Natural killer cell (primary cell): ENCODE measurements around the gene MAD2L2. TPM values are rescaled to one million over a fixed set of nuclear protein-coding genes. Genes with fewer than 3 reads are reported as not detected.

Experiments used
- ATAC-seq, 3 donors: fragments of 150-1000 bp in 2 of 3; fragments of 200-7000 bp in 1 of 3; cut with Tn5 transposase; 1 replicate in 1 of 3; 2 replicates in 2 of 3; pipeline ENCODE4 v1.10.0; 2021; ENCODE audit warnings: mild to moderate bottlenecking in 2 of 3, moderate library complexity in 2 of 3
- DNase-seq, 2 donors: peaks; one replicate each; pipeline versions ENCODE4 v3.0.0 to v3.0.0-alpha.2; 2013 to 2021; ENCODE audit warnings: mixed read lengths in 1 of 2
- H3K27ac ChIP-seq: one replicate; pipeline ENCODE4 v1.5.1; 2013; ENCODE audit warnings: mild to moderate bottlenecking, low read length
- H3K27me3 ChIP-seq: one replicate; pipeline ENCODE4 v1.6.1; 2013; ENCODE audit warnings: low read length; ENCODE audit not compliant: control insufficient read depth, insufficient read depth
- H3K36me3 ChIP-seq: one replicate; pipeline ENCODE4 v1.6.1; 2013; ENCODE audit warnings: low read length; ENCODE audit not compliant: control insufficient read depth, insufficient read depth
- H3K4me1 ChIP-seq: one replicate; pipeline ENCODE4 v1.6.1; 2013; ENCODE audit warnings: low read length; ENCODE audit not compliant: control insufficient read depth, insufficient read depth
- H3K4me3 ChIP-seq: one replicate; pipeline ENCODE4 v1.5.1; 2013; ENCODE audit warnings: low read length
- H3K9me3 ChIP-seq: one replicate; pipeline ENCODE4 v1.6.1; 2013; ENCODE audit warnings: low read length; ENCODE audit not compliant: control insufficient read depth, insufficient read depth
- H3K27ac Mint-ChIP-seq, 2 donors: one replicate each; pipeline ENCODE4 v1.8.0; 2022; ENCODE audit warnings: mild to moderate bottlenecking in 2 of 2, mixed read lengths in 2 of 2, moderate library complexity in 1 of 2
- H3K27me3 Mint-ChIP-seq, 2 donors: one replicate each; pipeline ENCODE4 v1.8.0; 2022; ENCODE audit warnings: low read depth in 2 of 2, mixed read lengths in 2 of 2
- H3K36me3 Mint-ChIP-seq: one replicate; pipeline ENCODE4 v1.8.0; 2022; ENCODE audit warnings: mixed read lengths
- H3K4me1 Mint-ChIP-seq, 2 donors: one replicate each; pipeline ENCODE4 v1.8.0; 2022; ENCODE audit warnings: mixed read lengths in 2 of 2
- H3K4me3 Mint-ChIP-seq: one replicate; pipeline ENCODE4 v1.8.0; 2022; ENCODE audit warnings: mild to moderate bottlenecking, moderate library complexity, mixed read lengths
- H3K9me3 Mint-ChIP-seq, 2 donors: one replicate each; pipeline ENCODE4 v1.8.0; 2022; ENCODE audit warnings: mixed read lengths in 2 of 2
- CTCF ChIP-seq: fragments of 200-600 bp; IDR thresholded peaks from one replicate; pipeline ENCODE4 v1.8.0; 2022; ENCODE audit warnings: antibody characterized with exemption
- WGBS: methylation state at CpG from one replicate; pipeline ENCODE4 v1.1.7; 2013; ENCODE audit warnings: missing lambda C conversion rate; ENCODE audit not compliant: insufficient coverage; 5-methylcytosine and 5-hydroxymethylcytosine counted together
- intact Hi-C: fragments of 100-400 bp; cut with micrococcal nuclease; formaldehyde crosslinking; loops from one replicate; pipeline ENCODE4 v1.14.2; 2022
- total RNA-seq, 4 donors: library from RNA; stranded (reverse); fragments of 120-200 nt in 1 of 4; gene quantifications; one replicate each; pipeline versions ENCODE4 v1.2.3 to v1.2.4, GENCODE V29; 2013 to 2022

Gene MAD2L2
- total RNA-seq, 3 donors from 2014 or later (not counting 1 experiment from before 2014, with no cell fraction given), result 50.6 to 66.0 (median 60.4) TPM

- Histone ChIP-seq H3K27me3 (no peaks in the 10 kb centered on the region), H3K4me3 (no peak overlapping the region), H3K9me3 (no peaks in the 10 kb centered on the region), H3K4me1 (peaks cover 37% of the 10 kb centered on the region), H3K27ac (no peak overlapping the region), H3K36me3 (no peaks in the 10 kb centered on the region)
- DNase-seq (no peak), ATAC-seq (no peak)
- no peak overlapping the region for H3K4me3 Mint-ChIP-seq
- no peak for TF ChIP-seq CTCF
- peaks cover 21 to 23% of the 10 kb centered on the region in 2 donors for H3K4me1 Mint-ChIP-seq
- H3K27ac Mint-ChIP-seq, result no peak overlapping the region
- intact Hi-C loops, result loop anchor here (10.0 kb wide), 1 partner anchor 691 kb away; no protein-coding TSS in a partner anchor
- no peaks in the 10 kb centered on the region for H3K27me3 Mint-ChIP-seq
- H3K36me3 Mint-ChIP-seq, result no peaks in the 10 kb centered on the region
- H3K9me3 Mint-ChIP-seq, result no peaks in the 10 kb centered on the region
- WGBS, result 68% methylated on average over 5 of the region's 5 CpGs
These were observed 44.7 kb upstream of the MAD2L2 start for GRCh38 chr1:11725616-11726015.

DNA sequence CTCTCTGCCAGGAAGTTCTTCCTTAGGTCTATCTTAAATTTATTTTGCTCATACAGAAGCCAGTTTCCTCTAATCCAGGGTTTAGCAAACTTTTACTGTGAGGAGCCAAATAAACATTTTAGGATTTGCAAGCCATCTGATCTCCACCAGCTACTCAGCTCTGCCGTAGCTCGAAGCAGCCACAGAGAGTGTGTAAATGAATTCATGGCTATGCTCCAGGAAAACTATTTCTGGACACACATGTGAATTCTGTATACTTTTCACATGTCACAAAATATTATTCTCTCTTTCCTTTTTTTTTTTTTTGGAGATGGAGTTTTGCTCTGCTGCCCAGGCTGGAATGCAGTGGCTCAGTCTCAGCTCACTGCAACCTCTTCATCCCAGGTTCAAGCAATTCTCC, 41.6 kb upstream of the MAD2L2 start:
- Histone ChIP-seq H3K4me3 (no peak overlapping the region), H3K27ac (no peak overlapping the region), H3K27me3 (no peaks in the 10 kb centered on the region), H3K4me1 (peaks cover 30% of the 10 kb centered on the region), H3K9me3 (no peaks in the 10 kb centered on the region), H3K36me3 (no peaks in the 10 kb centered on the region)
- H3K9me3 Mint-ChIP-seq, result no peaks in the 10 kb centered on the region
- no peak overlapping the region for H3K4me3 Mint-ChIP-seq
- intact Hi-C loops, result loop anchor here (10.0 kb wide), 1 partner anchor 688 kb away; no protein-coding TSS in a partner anchor
- DNase-seq (no peak), ATAC-seq (no peak)
- peaks cover 21 to 22% of the 10 kb centered on the region in 2 donors for H3K4me1 Mint-ChIP-seq
- WGBS, result 88% methylated on average over 2 of the region's 2 CpGs
- no peak for TF ChIP-seq CTCF
- no peaks in the 10 kb centered on the region for H3K36me3 Mint-ChIP-seq
- H3K27me3 Mint-ChIP-seq, result no peaks in the 10 kb centered on the region
- no peak overlapping the region for H3K27ac Mint-ChIP-seq

GRCh38 chr1:11721311-11721710, 40.4 kb upstream of the MAD2L2 start:
- intact Hi-C loops, result loop anchor here (10.0 kb wide), 1 partner anchor 687 kb away; no protein-coding TSS in a partner anchor
- H3K27ac Mint-ChIP-seq, result no peak overlapping the region

More at GRCh38 chr1:11721311-11721710, 40.4 kb upstream of the MAD2L2 start:
- ATAC-seq (no peak), DNase-seq (no peak)
- Histone ChIP-seq H3K27me3 (no peaks in the 10 kb centered on the region), H3K36me3 (no peaks in the 10 kb centered on the region), H3K27ac (no peak overlapping the region), H3K4me1 (peaks cover 30% of the 10 kb centered on the region), H3K9me3 (no peaks in the 10 kb centered on the region), H3K4me3 (no peak overlapping the region)
- H3K27me3 Mint-ChIP-seq, result no peaks in the 10 kb centered on the region
- TF ChIP-seq CTCF, result no peak
- no peak overlapping the region for H3K4me3 Mint-ChIP-seq
- 94% methylated on average over 4 of the region's 4 CpGs for WGBS
- H3K9me3 Mint-ChIP-seq, result no peaks in the 10 kb centered on the region
- peaks cover 21 to 22% of the 10 kb centered on the region in 2 donors for H3K4me1 Mint-ChIP-seq
- no peaks in the 10 kb centered on the region for H3K36me3 Mint-ChIP-seq
